ENCODE results near the gene LBH.

DNA sequence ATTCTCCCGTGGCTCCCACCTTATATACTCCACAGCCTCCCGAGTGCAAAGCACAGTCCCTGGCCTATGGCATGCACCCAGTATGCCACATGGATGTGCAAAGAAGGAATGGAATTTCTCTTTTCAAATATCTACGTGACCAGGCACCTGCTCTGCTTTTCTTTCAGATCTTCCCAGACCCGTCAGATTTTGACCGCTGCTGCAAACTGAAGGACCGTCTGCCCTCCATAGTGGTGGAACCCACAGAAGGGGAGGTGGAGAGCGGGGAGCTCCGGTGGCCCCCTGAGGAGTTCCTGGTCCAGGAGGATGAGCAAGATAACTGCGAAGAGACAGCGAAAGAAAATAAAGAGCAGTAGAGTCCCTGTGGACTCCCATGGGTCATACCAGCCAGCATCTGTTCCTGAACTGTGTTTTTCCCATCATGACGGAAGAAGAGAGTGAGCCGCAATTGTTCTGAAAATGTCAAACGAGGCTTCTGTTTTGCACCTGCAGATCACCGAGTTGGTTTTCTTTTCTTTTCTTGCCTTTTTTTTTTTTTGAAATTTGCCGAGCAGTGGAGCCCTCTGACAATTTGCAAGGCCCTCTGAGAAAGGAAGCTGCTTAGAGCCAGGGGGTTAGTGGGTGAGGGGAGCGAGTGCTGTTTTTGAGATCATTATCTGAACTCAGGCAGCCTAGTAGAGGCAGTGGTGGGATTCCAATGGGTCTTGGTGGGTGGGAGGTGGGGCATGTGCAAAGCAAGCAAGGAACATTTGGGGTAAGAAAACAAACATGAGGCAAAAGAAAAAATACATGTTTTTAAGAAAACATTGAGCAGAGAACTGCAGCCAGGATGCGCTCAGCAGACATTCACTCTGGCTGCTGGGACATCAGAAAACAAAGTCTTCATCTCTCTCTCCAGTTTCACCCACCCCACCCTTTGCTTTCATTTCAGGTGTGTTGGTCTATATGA lies 26.2 kb downstream of the LBH start:
- TF ChIP-seq POLR2AphosphoS5 (IDR thresholded peaks at IDR 0.05; ENCODE audit: low read depth, low read length) (no peak), POLR2A (IDR thresholded peaks at IDR 0.05; ENCODE audit: borderline replicate concordance, extremely low read depth, insufficient read depth, insufficient read length) (no peak), SP1 (IDR thresholded peaks at IDR 0.05; ENCODE audit: low read depth) (no peak)
- TF ChIP-seq, protein P1, sequence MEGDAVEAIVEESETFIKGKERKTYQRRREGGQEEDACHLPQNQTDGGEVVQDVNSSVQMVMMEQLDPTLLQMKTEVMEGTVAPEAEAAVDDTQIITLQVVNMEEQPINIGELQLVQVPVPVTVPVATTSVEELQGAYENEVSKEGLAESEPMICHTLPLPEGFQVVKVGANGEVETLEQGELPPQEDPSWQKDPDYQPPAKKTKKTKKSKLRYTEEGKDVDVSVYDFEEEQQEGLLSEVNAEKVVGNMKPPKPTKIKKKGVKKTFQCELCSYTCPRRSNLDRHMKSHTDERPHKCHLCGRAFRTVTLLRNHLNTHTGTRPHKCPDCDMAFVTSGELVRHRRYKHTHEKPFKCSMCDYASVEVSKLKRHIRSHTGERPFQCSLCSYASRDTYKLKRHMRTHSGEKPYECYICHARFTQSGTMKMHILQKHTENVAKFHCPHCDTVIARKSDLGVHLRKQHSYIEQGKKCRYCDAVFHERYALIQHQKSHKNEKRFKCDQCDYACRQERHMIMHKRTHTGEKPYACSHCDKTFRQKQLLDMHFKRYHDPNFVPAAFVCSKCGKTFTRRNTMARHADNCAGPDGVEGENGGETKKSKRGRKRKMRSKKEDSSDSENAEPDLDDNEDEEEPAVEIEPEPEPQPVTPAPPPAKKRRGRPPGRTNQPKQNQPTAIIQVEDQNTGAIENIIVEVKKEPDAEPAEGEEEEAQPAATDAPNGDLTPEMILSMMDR (IDR thresholded peaks at IDR 0.05 in 2 of 3, conservative IDR thresholded peaks at IDR 0.05 in 1 of 3; ENCODE audit: borderline replicate concordance in 1 of 3, insufficient read depth in 1 of 3, low read depth in 2 of 3, low read length in 2 of 3): no peak
